Tibial artery (tissue), 4 donors: Measurements from ENCODE around the gene MAML2.

Experiments
- DNase-seq, 2 donors: peaks; one replicate each; pipeline ENCODE4 v3.0.0-alpha.2; 2019
- H3K27ac ChIP-seq, 2 donors: fragments of 200-600 bp; sonication (generic) in 1 of 2; 1 replicate in 1 of 2; 2 replicates in 1 of 2; pipeline ENCODE4 v1.5.1; 2018 to 2019; ENCODE audit warnings: mild to moderate bottlenecking in 1 of 2
- H3K27me3 ChIP-seq, 2 donors: fragments of 200-600 bp; sonication (generic) in 1 of 2; one replicate each; pipeline versions ENCODE4 v1.5.1 to v1.6.0; 2016 to 2019
- H3K36me3 ChIP-seq, 3 donors: fragments of 200-600 bp; sonication (generic) in 2 of 3; one replicate each; pipeline ENCODE4 v1.5.1; 2016 to 2019; ENCODE audit warnings: mild to moderate bottlenecking in 2 of 3
- H3K4me1 ChIP-seq, 4 donors: fragments of 200-600 bp; sonication (generic) in 2 of 4; 1 replicate in 3 of 4; 2 replicates in 1 of 4; pipeline ENCODE4 v1.5.1; 2016 to 2019
- H3K4me3 ChIP-seq, 2 donors: fragments of 200-600 bp; sonication (generic) in 1 of 2; 1 replicate in 1 of 2; 2 replicates in 1 of 2; pipeline ENCODE4 v1.5.1; 2018 to 2019; ENCODE audit warnings: mild to moderate bottlenecking in 2 of 2
- H3K9me3 ChIP-seq, 3 donors: fragments of 200-600 bp; sonication (generic) in 1 of 3; one replicate each; pipeline ENCODE4 v1.5.1; 2016 to 2019
- CTCF ChIP-seq, 2 experiments: fragments of 200-600 bp in 1 of 2; fragments of 450-650 bp in 1 of 2; IDR thresholded peaks; one replicate each; pipeline ENCODE4 v1.5.1; 2017 to 2019; ENCODE audit warnings: antibody characterized with exemption in 2 of 2, mild to moderate bottlenecking in 1 of 2, moderate library complexity in 1 of 2
- intact Hi-C: fragments of 100-400 bp; cut with DNase I; formaldehyde crosslinking; loops from one replicate; pipeline ENCODE4 v1.15.0; 2023; ENCODE audit warnings: low total_unique reads

Gene MAML2

GRCh38 chr11:96294289-96294688 lies 48.7 kb downstream of the MAML2 start:
- Histone ChIP-seq H3K27ac (peak overlapping the region in 1 of 2 donors; percentile 44), H3K4me1 (peaks cover 0 to 35% (median 18%) of the 10 kb centered on the region in 4 donors), H3K36me3 (no peaks in the 10 kb centered on the region), H3K9me3 (no peaks in the 10 kb centered on the region), H3K27me3 (no peaks in the 10 kb centered on the region), H3K4me3 (no peak overlapping the region)
- no peak for TF ChIP-seq CTCF (IDR thresholded peaks at IDR 0.05)
- intact Hi-C loops: no loop called here
- no peak for DNase-seq

- peaks cover 0 to 32% (median 17%) of the 10 kb centered on the region in 4 donors for H3K4me1 ChIP-seq
- no peak for TF ChIP-seq CTCF (IDR thresholded peaks at IDR 0.05)
- peak overlapping the region; percentile 14 to 44 for H3K27ac ChIP-seq
- DNase-seq: no peak
- no peaks in the 10 kb centered on the region for H3K36me3 ChIP-seq
- H3K27me3 ChIP-seq: no peaks in the 10 kb centered on the region
- H3K9me3 ChIP-seq: no peaks in the 10 kb centered on the region
- H3K4me3 ChIP-seq: peak overlapping the region; percentile 1 to 4
- intact Hi-C loops: no loop called here
Measured at GRCh38 chr11:96293598-96294021, 49.4 kb downstream of the MAML2 start.

DNA sequence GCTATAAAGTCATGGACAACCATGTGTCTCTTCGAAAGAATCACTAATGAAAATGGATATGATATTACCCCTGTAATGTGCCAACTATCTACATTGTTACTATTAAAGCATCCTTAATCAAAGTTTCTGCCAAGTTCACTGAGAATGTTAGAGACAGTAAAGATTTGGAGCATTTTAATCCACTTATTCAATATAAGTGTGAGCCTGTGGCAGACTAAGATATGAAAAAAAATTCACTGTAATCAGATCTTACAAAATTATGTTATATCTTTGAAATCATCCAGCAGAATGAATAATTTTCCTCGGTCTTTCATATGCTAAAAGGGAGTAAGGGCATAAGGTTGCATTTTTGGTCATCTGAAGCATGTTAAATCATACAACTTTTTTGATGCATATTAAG lies 49.9 kb downstream of the MAML2 start:
- no peak for DNase-seq
- H3K9me3 ChIP-seq: no peaks in the 10 kb centered on the region
- no peaks in the 10 kb centered on the region for H3K36me3 ChIP-seq
- no peaks in the 10 kb centered on the region for H3K27me3 ChIP-seq
- peak overlapping the region; percentile 14 to 44 for H3K27ac ChIP-seq
- peaks cover 0 to 32% (median 17%) of the 10 kb centered on the region in 4 donors for H3K4me1 ChIP-seq
- no peak for TF ChIP-seq CTCF (IDR thresholded peaks at IDR 0.05)
- intact Hi-C loops: no loop called here
- peak overlapping the region in 1 of 2 donors; percentile 4 for H3K4me3 ChIP-seq

- Histone ChIP-seq H3K4me3 (no peak overlapping the region), H3K4me1 (peaks cover 0 to 32% (median 17%) of the 10 kb centered on the region in 4 donors), H3K9me3 (no peaks in the 10 kb centered on the region), H3K27me3 (no peaks in the 10 kb centered on the region), H3K36me3 (no peaks in the 10 kb centered on the region), H3K27ac (peak overlapping the region in 1 of 2 donors; percentile 44)
- intact Hi-C loops: no loop called here
- DNase-seq: no peak
- TF ChIP-seq CTCF (IDR thresholded peaks at IDR 0.05): no peak
Measured at GRCh38 chr11:96292291-96293010, 50.5 kb downstream of the MAML2 start.

GRCh38 chr11:96290631-96291030 lies 52.4 kb downstream of the MAML2 start:
- no peaks in the 10 kb centered on the region for H3K9me3 ChIP-seq
- peaks cover 0 to 32% (median 18%) of the 10 kb centered on the region in 4 donors for H3K4me1 ChIP-seq
- H3K27me3 ChIP-seq: no peaks in the 10 kb centered on the region
- TF ChIP-seq CTCF (IDR thresholded peaks at IDR 0.05): no peak
- no peaks in the 10 kb centered on the region for H3K36me3 ChIP-seq
- DNase-seq: no peak
- intact Hi-C loops: no loop called here
- H3K27ac ChIP-seq: no peak overlapping the region
- no peak overlapping the region for H3K4me3 ChIP-seq
